Measurements from ENCODE around the gene UBE2G1.
"Not testable (repeated sequence)": the region's sequence is repeated elsewhere in the genome, so short reads cannot be mapped to it uniquely, and the experiment has no call there.

UBE2G1 gene

GRCh38 chr17:4368341-4368740, 1.9 kb upstream of the UBE2G1 start:
- H3K4me3 Mint-ChIP-seq: no peak overlapping the region
- H3K27ac Mint-ChIP-seq: peak overlapping the region; percentile 71
- H3K9me3 Mint-ChIP-seq: peaks cover 6% of the 10 kb centered on the region
- H3K36me3 Mint-ChIP-seq (ENCODE audit: low read depth): peaks cover 11% of the 10 kb centered on the region
- H3K4me1 Mint-ChIP-seq: peaks cover 41% of the 10 kb centered on the region
- no peaks in the 10 kb centered on the region for H3K27me3 Mint-ChIP-seq (ENCODE audit: low read depth, poor library complexity)
- no peak for TF ChIP-seq CTCF (IDR thresholded peaks at IDR 0.05)
- no peak for DNase-seq

- Mint-ChIP-seq H3K27ac (peak overlapping the region; percentile 53), H3K4me3 (peak overlapping the region; percentile 77)
Measured at GRCh38 chr17:4367177-4367576, 702 bp upstream of the UBE2G1 start.

GRCh38 chr17:4365628-4366326, 698 bp downstream of the UBE2G1 start:
- H3K27me3 Mint-ChIP-seq (ENCODE audit: low read depth, poor library complexity): no peaks in the 10 kb centered on the region
- peaks cover 33% of the 10 kb centered on the region for H3K36me3 Mint-ChIP-seq (ENCODE audit: low read depth)
- DNase-seq: peak; percentile 64
- H3K4me3 Mint-ChIP-seq: peak overlapping the region; percentile 23
- peaks cover 6% of the 10 kb centered on the region for H3K9me3 Mint-ChIP-seq
- TF ChIP-seq CTCF (IDR thresholded peaks at IDR 0.05): no peak
- peaks cover 29% of the 10 kb centered on the region for H3K4me1 Mint-ChIP-seq
- H3K27ac Mint-ChIP-seq: no peak overlapping the region

More at GRCh38 chr17:4367177-4367576, 702 bp upstream of the UBE2G1 start:
- H3K27me3 Mint-ChIP-seq (ENCODE audit: low read depth, poor library complexity); H3K9me3 Mint-ChIP-seq; DNase-seq: not testable (repeated sequence)
- H3K4me1 Mint-ChIP-seq: peaks cover 37% of the 10 kb centered on the region
- H3K36me3 Mint-ChIP-seq (ENCODE audit: low read depth): peaks cover 22% of the 10 kb centered on the region

GRCh38 chr17:4365103-4365627, 1.3 kb downstream of the UBE2G1 start:
- peaks cover 6% of the 10 kb centered on the region for H3K9me3 Mint-ChIP-seq
- peaks cover 24% of the 10 kb centered on the region for H3K4me1 Mint-ChIP-seq
- no peaks in the 10 kb centered on the region for H3K27me3 Mint-ChIP-seq (ENCODE audit: low read depth, poor library complexity)
- peak overlapping the region; percentile 41 for H3K27ac Mint-ChIP-seq
- DNase-seq: peak; percentile 76
- H3K4me3 Mint-ChIP-seq: peak overlapping the region; percentile 93
- no peak for TF ChIP-seq CTCF (IDR thresholded peaks at IDR 0.05)
- H3K36me3 Mint-ChIP-seq (ENCODE audit: low read depth): peaks cover 39% of the 10 kb centered on the region

GRCh38 chr17:4364622-4365041, 1.8 kb downstream of the UBE2G1 start:
- H3K4me3 Mint-ChIP-seq: peak overlapping the region; percentile 93
- H3K4me1 Mint-ChIP-seq: peaks cover 18% of the 10 kb centered on the region
- H3K27ac Mint-ChIP-seq: peak overlapping the region; percentile 41
- H3K9me3 Mint-ChIP-seq: peaks cover 6% of the 10 kb centered on the region
- peaks cover 44% of the 10 kb centered on the region for H3K36me3 Mint-ChIP-seq (ENCODE audit: low read depth)
- no peak for DNase-seq
- no peak for TF ChIP-seq CTCF (IDR thresholded peaks at IDR 0.05)
- no peaks in the 10 kb centered on the region for H3K27me3 Mint-ChIP-seq (ENCODE audit: low read depth, poor library complexity)

GRCh38 chr17:4362141-4362540, 4.3 kb downstream of the UBE2G1 start:
- Mint-ChIP-seq H3K4me3 (no peak overlapping the region), H3K9me3 (peaks cover 6% of the 10 kb centered on the region), H3K27ac (no peak overlapping the region), H3K27me3 (ENCODE audit: low read depth, poor library complexity) (no peaks in the 10 kb centered on the region), H3K36me3 (ENCODE audit: low read depth) (peaks cover 58% of the 10 kb centered on the region), H3K4me1 (peaks cover 13% of the 10 kb centered on the region)
- no peak for TF ChIP-seq CTCF (IDR thresholded peaks at IDR 0.05)
- DNase-seq: no peak
